ENCODE measurements around the gene JAZF1. TPM values are rescaled to one million over a fixed set of nuclear protein-coding genes. Genes with fewer than 3 reads are reported as not detected.

Gene JAZF1
- total and polyA plus RNA-seq, 2 of the 4 experiments (the other 2 are of a cell fraction) = 8.4 to 10.5 TPM

DNA sequence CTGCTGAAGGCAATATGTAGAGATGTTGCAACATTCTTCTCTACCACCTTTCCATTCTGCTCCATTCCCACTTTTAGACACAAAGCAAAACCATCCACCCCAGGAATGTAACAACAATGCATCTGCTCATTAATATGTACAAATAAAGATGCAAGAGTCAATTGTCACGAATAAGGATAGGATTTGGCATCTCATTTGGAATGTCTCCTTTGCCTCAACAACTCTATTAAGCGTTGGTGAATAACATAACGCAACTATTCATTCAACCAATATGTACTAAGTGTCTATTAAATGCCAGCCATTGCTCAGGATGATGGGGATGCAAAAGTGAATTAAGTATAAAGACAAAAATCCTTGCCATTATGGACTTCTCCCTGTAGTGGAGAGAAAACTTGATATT is 152.1 kb downstream of the JAZF1 start:
- Histone ChIP-seq H3K14ac (replicated peaks; ENCODE audit: low read depth, low read length) (no peak overlapping the region), H2BK20ac (ENCODE audit: low read depth, low read length) (no peak overlapping the region), H4K8ac (ENCODE audit: low read depth in 2 of 2, low read length in 2 of 2) (no peak overlapping the region), H3K4me1 (ENCODE audit: control insufficient read depth, insufficient read depth, low read length) (peaks cover 5% of the 10 kb centered on the region), H3K56ac (ENCODE audit: extremely low read depth, insufficient read depth, low read length) (no peak overlapping the region), H4K20me1 (ENCODE audit: insufficient read depth, low read length) (peaks cover 1% of the 10 kb centered on the region; the same call in 1 of the 2 replicates), H3K9ac (ENCODE audit: low read depth, low read length) (no peak overlapping the region), H4K91ac (ENCODE audit: insufficient read depth, low read depth, low read length) (no peak overlapping the region), H3K27me3 (ENCODE audit: control insufficient read depth, insufficient read depth, low read length) (no peaks in the 10 kb centered on the region), H3K27ac (ENCODE audit: insufficient read depth, low read length) (no peak overlapping the region), H4K5ac (ENCODE audit: low read depth, low read length) (no peak overlapping the region), H2BK5ac (ENCODE audit: low read depth, low read length, poor library complexity, severe bottlenecking) (no peak overlapping the region), H2AK5ac (ENCODE audit: low read depth, low read length) (no peak overlapping the region), H3K9me1 (ENCODE audit: insufficient read depth, low read length) (peaks cover 5% of the 10 kb centered on the region), H2BK15ac (ENCODE audit: low read depth, low read length) (no peak overlapping the region), H2BK120ac (ENCODE audit: low read depth, low read length) (no peak overlapping the region), H3K4me3 (ENCODE audit: insufficient read depth, low read depth, low read length) (no peak overlapping the region), H3K79me1 (ENCODE audit: low read depth in 1 of 2, low read length in 2 of 2) (peaks cover 23 to 62% of the 10 kb centered on the region in 2 experiments), H3K4me2 (ENCODE audit: low read depth, low read length) (no peak overlapping the region), H3K23ac (ENCODE audit: low read depth, low read length) (no peak overlapping the region), H3K9me3 (ENCODE audit: control insufficient read depth, insufficient read depth, low read length) (no peaks in the 10 kb centered on the region), H3K36me3 (ENCODE audit: control insufficient read depth, insufficient read depth, low read length) (peaks cover 2% of the 10 kb centered on the region; the same call in 1 of the 2 replicates), H2AK9ac (replicated peaks; ENCODE audit: low read depth, low read length, poor library complexity) (no peak overlapping the region), H3K4ac (ENCODE audit: low read depth, low read length) (no peak overlapping the region), H2AFZ (replicated peaks; ENCODE audit: low read length, poor library complexity) (no peak overlapping the region), H3K18ac (ENCODE audit: low read depth, low read length) (no peak overlapping the region)
- intact Hi-C loops (cut with micrococcal nuclease) = no loop called here
- BruUV-seq (replicated peaks) = no TSS peak
- CTCF ChIA-PET = no interaction called here
- ATAC-seq (ENCODE audit: low read depth) (no peak), DNase-seq (no peak)
- POLR2A ChIA-PET (ENCODE audit: unreplicated experiment) = no interaction called here
- no peak for TF ChIP-seq MXI1 (IDR thresholded peaks at IDR 0.05; ENCODE audit: borderline replicate concordance, low read depth, low read length)
- peak; percentile 85 for TF ChIP-seq CEBPB (IDR thresholded peaks at IDR 0.05; ENCODE audit: low read depth, low read length)
- in situ Hi-C loops (cut with MboI; ENCODE audit: low sequenced_read_pairs) = no loop called here
- dilution Hi-C loops (cut with HindIII; ENCODE audit: low sequenced_read_pairs, unreplicated experiment) = no loop called here
- WGBS, 2 experiments (ENCODE audit: extremely low coverage in 2 of 2, insufficient read length in 1 of 2) = no CpG with 5 or more reads among the region's 3 CpGs

Measured in IMR-90 (cell line).